Naive thymus-derived CD4-positive, alpha-beta T cell (primary cell): ENCODE data around the gene SLC29A4. TPM values are rescaled to one million over a fixed set of nuclear protein-coding genes. Genes with fewer than 3 reads are reported as not detected.
"Not testable (repeated sequence)": the region's sequence is repeated elsewhere in the genome, so short reads cannot be mapped to it uniquely, and the experiment has no call there.

Experiments used
- ATAC-seq: fragments of 150-1000 bp; cut with Tn5 transposase; 2 replicates; pipeline ENCODE4 v1.10.0; 2021; ENCODE audit warnings: mild to moderate bottlenecking, moderate library complexity
- CTCF ChIA-PET: fragments of 350-600 bp; sonication (Branson Sonifier 250); formaldehyde crosslinking; loops from one replicate; lab custom pipeline; 2021; ENCODE audit warnings: antibody characterized with exemption; lab: Charles Lee
- POLR2A ChIA-PET: fragments of 350-600 bp; sonication (Branson Sonifier 250); formaldehyde crosslinking; loops from one replicate; lab custom pipeline; 2021; ENCODE audit warnings: antibody characterized with exemption, inconsistent platforms; lab: Charles Lee
- DNase-seq, 9 donors: peaks; one replicate each; pipeline versions ENCODE4 v3.0.0 to v3.0.0-alpha.2; 2020 to 2022; ENCODE audit warnings: mixed read lengths in 1 of 9
- H3K27ac ChIP-seq: one replicate; pipeline ENCODE4 v1.7.0; 2013; ENCODE audit warnings: mild to moderate bottlenecking, low read depth, low read length, moderate library complexity
- H3K27me3 ChIP-seq, 2 donors: one replicate each; pipeline ENCODE4 v1.7.0; 2013; ENCODE audit warnings: low read length in 2 of 2, mild to moderate bottlenecking in 2 of 2, moderate library complexity in 2 of 2; ENCODE audit not compliant: control insufficient read depth in 2 of 2, insufficient read depth in 2 of 2
- H3K36me3 ChIP-seq, 3 experiments: 1 replicate in 2 of 3; 2 replicates in 1 of 3; pipeline ENCODE4 v1.7.0; 2013; ENCODE audit warnings: low read length in 3 of 3, mild to moderate bottlenecking in 3 of 3, moderate library complexity in 1 of 3; ENCODE audit not compliant: insufficient read depth in 3 of 3, control insufficient read depth in 2 of 3
- H3K4me1 ChIP-seq, 2 donors: one replicate each; pipeline ENCODE4 v1.7.0; 2013; ENCODE audit warnings: low read length in 2 of 2, mild to moderate bottlenecking in 2 of 2, moderate library complexity in 1 of 2; ENCODE audit not compliant: control insufficient read depth in 2 of 2, insufficient read depth in 2 of 2
- H3K4me3 ChIP-seq: 2 replicates; pipeline ENCODE4 v1.7.0; 2013; ENCODE audit warnings: mild to moderate bottlenecking, low read length
- H3K9me3 ChIP-seq, 3 experiments: 1 replicate in 2 of 3; 2 replicates in 1 of 3; pipeline ENCODE4 v1.7.0; 2013; ENCODE audit warnings: low read length in 3 of 3; ENCODE audit not compliant: control insufficient read depth in 2 of 3
- H3K27ac Mint-ChIP-seq, 9 donors: one replicate each; pipeline ENCODE4 v1.8.0; 2020 to 2022; ENCODE audit warnings: mixed read lengths in 9 of 9, mild to moderate bottlenecking in 8 of 9, moderate library complexity in 5 of 9, inconsistent platforms in 2 of 9
- H3K27me3 Mint-ChIP-seq, 5 donors: one replicate each; pipeline ENCODE4 v1.8.0; 2021 to 2022; ENCODE audit warnings: mixed read lengths in 5 of 5, mild to moderate bottlenecking in 1 of 5
- H3K36me3 Mint-ChIP-seq, 5 donors: one replicate each; pipeline ENCODE4 v1.8.0; 2020 to 2022; ENCODE audit warnings: mixed read lengths in 5 of 5, mild to moderate bottlenecking in 3 of 5, inconsistent platforms in 1 of 5
- H3K4me1 Mint-ChIP-seq, 7 donors: one replicate each; pipeline ENCODE4 v1.8.0; 2020 to 2022; ENCODE audit warnings: mixed read lengths in 7 of 7, mild to moderate bottlenecking in 3 of 7, inconsistent platforms in 1 of 7
- H3K4me3 Mint-ChIP-seq, 10 donors: one replicate each; pipeline ENCODE4 v1.8.0; 2020 to 2022; ENCODE audit warnings: mild to moderate bottlenecking in 10 of 10, mixed read lengths in 10 of 10, moderate library complexity in 6 of 10, inconsistent platforms in 2 of 10
- H3K9me3 Mint-ChIP-seq, 11 donors: one replicate each; pipeline ENCODE4 v1.8.0; 2020 to 2022; ENCODE audit warnings: mixed read lengths in 11 of 11, mild to moderate bottlenecking in 4 of 11, inconsistent platforms in 1 of 11, moderate library complexity in 1 of 11
- intact Hi-C, 2 donors: fragments of 100-400 bp; cut with micrococcal nuclease; formaldehyde crosslinking; loops; one replicate each; pipeline ENCODE4 v1.15.1; 2023
- polyA plus RNA-seq, 2 donors: library from polyadenylated mRNA; unstranded; fragments of 300-500 nt; fragmentation: Illumina TruSeq; gene quantifications; one replicate each; pipeline ENCODE4 v1.2.3, GENCODE V29; 2021
- total RNA-seq, 6 experiments: library from RNA in 5 of 6; stranded (reverse) in 5 of 6; gene quantifications; 1 replicate in 5 of 6; 2 replicates in 1 of 6; pipeline ENCODE4 v1.2.3 and lab custom pipeline; 2021 to 2026

The SLC29A4 gene
- total and polyA plus RNA-seq, 7 experiments from 2014 or later = 0.11 to 1.3 (median 0.35) TPM; not detected in 1

DNA sequence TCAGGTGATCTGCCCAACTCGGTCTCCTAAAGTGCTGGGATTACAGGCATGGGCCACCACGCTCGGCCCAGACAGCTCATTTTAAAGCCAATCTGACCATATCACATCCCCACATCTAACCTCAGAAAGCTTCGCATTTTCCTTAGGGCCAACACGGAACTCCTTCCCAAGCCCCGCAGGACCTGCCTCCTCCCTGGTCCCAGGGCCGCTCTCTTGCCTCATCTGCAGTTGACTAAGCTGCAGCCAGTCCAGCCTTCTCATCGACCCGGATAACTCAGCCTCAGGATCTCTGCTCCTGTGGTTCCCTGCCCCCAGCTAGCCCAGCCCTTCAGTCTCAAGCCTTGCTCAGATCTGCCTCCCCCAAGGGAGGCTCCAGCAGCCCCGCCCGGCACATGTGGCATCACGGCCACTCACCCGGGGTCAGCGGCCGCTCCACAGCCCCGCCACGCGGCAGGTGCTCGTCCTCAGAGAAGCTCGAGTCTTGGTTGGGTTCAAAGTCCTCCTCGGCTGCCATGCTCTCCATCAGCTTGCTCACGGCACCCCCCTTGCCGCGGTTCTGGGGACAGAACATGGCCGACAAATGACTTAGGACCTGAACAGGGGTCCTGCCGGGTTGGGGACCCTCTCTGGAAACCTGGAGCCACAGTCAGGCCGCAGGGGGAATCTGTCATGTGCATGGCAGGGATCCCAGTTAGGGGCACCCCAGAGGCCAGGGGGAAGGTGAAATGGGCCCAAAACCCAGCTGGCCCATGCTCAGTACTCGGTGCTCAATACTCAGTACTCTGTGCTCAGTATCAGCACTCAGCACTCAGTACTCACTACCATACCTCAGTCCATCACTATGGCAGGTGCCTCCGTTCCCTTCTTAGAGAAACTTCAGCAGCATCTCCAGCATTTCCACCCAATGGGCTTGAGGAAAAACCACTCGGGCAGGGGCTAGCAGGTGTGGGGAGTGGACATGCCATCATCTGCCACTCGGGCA lies 41.3 kb downstream of the SLC29A4 start:
- H3K4me3 Mint-ChIP-seq, CTCF ChIA-PET, ATAC-seq, POLR2A ChIA-PET, DNase-seq, H3K4me1 ChIP-seq, intact Hi-C loops, H3K27me3 ChIP-seq, H3K4me3 ChIP-seq, H3K4me1 Mint-ChIP-seq, H3K9me3 ChIP-seq, H3K27me3 Mint-ChIP-seq, H3K27ac ChIP-seq: not testable (repeated sequence)
- H3K9me3 Mint-ChIP-seq = peaks cover 0 to 12% (median 9%) of the 10 kb centered on the region in 11 donors
- H3K36me3 Mint-ChIP-seq = peaks cover 0 to 46% (median 22%) of the 10 kb centered on the region in 5 donors
- H3K27ac Mint-ChIP-seq = peak overlapping the region in 1 of 9 donors; percentile 25
- peaks cover 0 to 52% (median 0%) of the 10 kb centered on the region in 3 experiments for H3K36me3 ChIP-seq

- peaks cover 0 to 5% (median 0%) of the 10 kb centered on the region in 7 donors for H3K4me1 Mint-ChIP-seq
Observed at GRCh38 chr7:5324961-5325360, 42.2 kb downstream of the SLC29A4 start.

GRCh38 chr7:5330288-5330687 lies 47.5 kb downstream of the SLC29A4 start:
- ChIA-PET POLR2A (no interaction called here), CTCF (interaction anchor here (0.7 kb wide), 1 partner anchor 1745 kb away, joined by 3 read pairs; no protein-coding TSS in a partner anchor)
- H3K9me3 Mint-ChIP-seq = peaks cover 0 to 6% (median 0%) of the 10 kb centered on the region in 11 donors
- H3K4me3 Mint-ChIP-seq = peak overlapping the region in 2 of 10 donors; percentile 62 to 73
- H3K27ac Mint-ChIP-seq = no peak overlapping the region
- ATAC-seq (no peak), DNase-seq (no peak)
- intact Hi-C loops = loop anchor here in 1 of 2 donors (2.0 kb wide), 1 partner anchor 67 kb away; no protein-coding TSS in a partner anchor
- no peak overlapping the region for H3K4me3 ChIP-seq
- H3K27me3 ChIP-seq = no peaks in the 10 kb centered on the region
- H3K36me3 Mint-ChIP-seq = peaks cover 4 to 33% (median 24%) of the 10 kb centered on the region in 5 donors
- H3K9me3 ChIP-seq = no peaks in the 10 kb centered on the region
- H3K36me3 ChIP-seq = peaks cover 0 to 14% (median 0%) of the 10 kb centered on the region in 3 experiments
- peaks cover 18 to 36% (median 22%) of the 10 kb centered on the region in 7 donors for H3K4me1 Mint-ChIP-seq
- H3K4me1 ChIP-seq = peaks cover 16 to 24% of the 10 kb centered on the region in 2 donors
- H3K27ac ChIP-seq = no peak overlapping the region
- peaks cover 0 to 3% (median 0%) of the 10 kb centered on the region in 5 donors for H3K27me3 Mint-ChIP-seq

More at GRCh38 chr7:5324961-5325360, 42.2 kb downstream of the SLC29A4 start:
- Histone ChIP-seq H3K4me3 (no peak overlapping the region), H3K9me3 (no peaks in the 10 kb centered on the region), H3K27ac (no peak overlapping the region), H3K27me3 (no peaks in the 10 kb centered on the region), H3K4me1 (peaks cover 0 to 3% of the 10 kb centered on the region in 2 donors), H3K36me3 (peaks cover 0 to 50% (median 0%) of the 10 kb centered on the region in 3 experiments)
- Mint-ChIP-seq H3K27ac (no peak overlapping the region), H3K36me3 (peaks cover 0 to 37% (median 13%) of the 10 kb centered on the region in 5 donors), H3K9me3 (peaks cover 0 to 3% (median under 1%) of the 10 kb centered on the region in 11 donors), H3K27me3 (no peaks in the 10 kb centered on the region), H3K4me3 (no peak overlapping the region)
- ChIA-PET CTCF (no interaction called here), POLR2A (no interaction called here)
- intact Hi-C loops = no loop called here
- ATAC-seq (no peak), DNase-seq (no peak)

GRCh38 chr7:5332579-5332978 lies 49.8 kb downstream of the SLC29A4 start:
- Mint-ChIP-seq H3K27me3 (peaks cover 0 to 3% (median 0%) of the 10 kb centered on the region in 5 donors), H3K4me1 (peaks cover 18 to 32% (median 20%) of the 10 kb centered on the region in 7 donors), H3K27ac (no peak overlapping the region), H3K4me3 (no peak overlapping the region), H3K36me3 (peaks cover 10 to 46% (median 36%) of the 10 kb centered on the region in 5 donors), H3K9me3 (peaks cover 0 to 28% (median 13%) of the 10 kb centered on the region in 11 donors)
- H3K4me1 ChIP-seq = peaks cover 16 to 24% of the 10 kb centered on the region in 2 donors
- H3K27ac ChIP-seq = no peak overlapping the region
- DNase-seq (no peak), ATAC-seq (no peak)
- H3K4me3 ChIP-seq = no peak overlapping the region
- intact Hi-C loops = no loop called here
- ChIA-PET POLR2A (no interaction called here), CTCF (interaction anchor here (0.6 kb wide), 1 partner anchor 33 kb away, joined by 3 read pairs; no protein-coding TSS in a partner anchor)
- H3K36me3 ChIP-seq = peaks cover 0 to 30% (median 3%) of the 10 kb centered on the region in 3 experiments
- peaks cover 0 to 15% (median 6%) of the 10 kb centered on the region in 3 experiments for H3K9me3 ChIP-seq
- H3K27me3 ChIP-seq = no peaks in the 10 kb centered on the region

- Mint-ChIP-seq H3K27me3 (peaks cover 0 to 3% (median 0%) of the 10 kb centered on the region in 5 donors), H3K9me3 (peaks cover 0 to 35% (median 16%) of the 10 kb centered on the region in 11 donors), H3K4me1 (peaks cover 18 to 32% (median 20%) of the 10 kb centered on the region in 7 donors), H3K4me3 (peak overlapping the region in 2 of 10 donors; percentile 33 to 69), H3K27ac (no peak overlapping the region), H3K36me3 (peaks cover 10 to 54% (median 42%) of the 10 kb centered on the region in 5 donors)
- H3K4me1 ChIP-seq = peaks cover 16 to 24% of the 10 kb centered on the region in 2 donors
- no peaks in the 10 kb centered on the region for H3K27me3 ChIP-seq
- ATAC-seq (no peak), DNase-seq (no peak)
- ChIA-PET CTCF (interaction anchor here (0.6 kb wide), 2 partner anchors 34 to 112 kb away, joined by 3 read pairs; no protein-coding TSS in a partner anchor), POLR2A (interaction anchor here (0.5 kb wide), 1 partner anchor 175 kb away, joined by 7 read pairs; no protein-coding TSS in a partner anchor)
- peaks cover 0 to 21% (median 6%) of the 10 kb centered on the region in 3 experiments for H3K9me3 ChIP-seq
- peaks cover 0 to 33% (median 3%) of the 10 kb centered on the region in 3 experiments for H3K36me3 ChIP-seq
- no peak overlapping the region for H3K27ac ChIP-seq
- intact Hi-C loops = no loop called here
- H3K4me3 ChIP-seq = no peak overlapping the region
Observed at GRCh38 chr7:5333121-5334045, 50.6 kb downstream of the SLC29A4 start.
